Lower leg skin (tissue), 3 donors: Measurements from ENCODE around the gene PES1.

ENCODE experiments used
- CTCF ChIP-seq, 3 donors: fragments of 450-650 bp; IDR thresholded peaks; one replicate each; pipeline ENCODE4 v1.5.1; 2016; ENCODE audit warnings: antibody characterized with exemption in 3 of 3, mild to moderate bottlenecking in 3 of 3, moderate library complexity in 2 of 3
- POLR2A ChIP-seq, 2 donors: fragments of 450-650 bp; IDR thresholded peaks; one replicate each; pipeline ENCODE4 v1.6.1; 2016 to 2017; ENCODE audit warnings: antibody characterized with exemption in 2 of 2, mild to moderate bottlenecking in 1 of 2, moderate library complexity in 1 of 2

GRCh38 chr22:30553971-30554370 is 37.7 kb downstream of the PES1 start:
- TF ChIP-seq CTCF (IDR thresholded peaks at IDR 0.05) (no peak), POLR2A (IDR thresholded peaks at IDR 0.05) (no peak)
